GM21423 (cell line): ENCODE measurements around the gene ARMH3.
A peak's percentile ranks its signal among the peaks of the same experiment; 100 is the strongest.

Experiments used
- ATAC-seq: cut with Tn5 transposase; IDR thresholded peaks from one replicate; pipeline ENCODE4 v1.9.1; 2021; ENCODE audit warnings: mild to moderate bottlenecking, moderate library complexity; ENCODE audit not compliant: unreplicated experiment

The ARMH3 gene, protein sequence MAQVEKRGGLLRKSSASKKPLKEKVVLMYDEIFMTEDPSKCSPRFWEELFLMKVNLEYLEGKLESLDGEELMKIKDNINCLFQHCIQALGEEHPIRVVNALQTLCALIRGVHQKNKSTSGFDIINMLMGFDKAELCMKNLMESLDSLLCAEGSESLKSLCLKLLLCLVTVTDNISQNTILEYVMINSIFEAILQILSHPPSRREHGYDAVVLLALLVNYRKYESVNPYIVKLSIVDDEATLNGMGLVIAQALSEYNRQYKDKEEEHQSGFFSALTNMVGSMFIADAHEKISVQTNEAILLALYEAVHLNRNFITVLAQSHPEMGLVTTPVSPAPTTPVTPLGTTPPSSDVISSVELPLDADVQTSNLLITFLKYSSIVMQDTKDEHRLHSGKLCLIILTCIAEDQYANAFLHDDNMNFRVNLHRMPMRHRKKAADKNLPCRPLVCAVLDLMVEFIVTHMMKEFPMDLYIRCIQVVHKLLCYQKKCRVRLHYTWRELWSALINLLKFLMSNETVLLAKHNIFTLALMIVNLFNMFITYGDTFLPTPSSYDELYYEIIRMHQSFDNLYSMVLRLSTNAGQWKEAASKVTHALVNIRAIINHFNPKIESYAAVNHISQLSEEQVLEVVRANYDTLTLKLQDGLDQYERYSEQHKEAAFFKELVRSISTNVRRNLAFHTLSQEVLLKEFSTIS

DNA sequence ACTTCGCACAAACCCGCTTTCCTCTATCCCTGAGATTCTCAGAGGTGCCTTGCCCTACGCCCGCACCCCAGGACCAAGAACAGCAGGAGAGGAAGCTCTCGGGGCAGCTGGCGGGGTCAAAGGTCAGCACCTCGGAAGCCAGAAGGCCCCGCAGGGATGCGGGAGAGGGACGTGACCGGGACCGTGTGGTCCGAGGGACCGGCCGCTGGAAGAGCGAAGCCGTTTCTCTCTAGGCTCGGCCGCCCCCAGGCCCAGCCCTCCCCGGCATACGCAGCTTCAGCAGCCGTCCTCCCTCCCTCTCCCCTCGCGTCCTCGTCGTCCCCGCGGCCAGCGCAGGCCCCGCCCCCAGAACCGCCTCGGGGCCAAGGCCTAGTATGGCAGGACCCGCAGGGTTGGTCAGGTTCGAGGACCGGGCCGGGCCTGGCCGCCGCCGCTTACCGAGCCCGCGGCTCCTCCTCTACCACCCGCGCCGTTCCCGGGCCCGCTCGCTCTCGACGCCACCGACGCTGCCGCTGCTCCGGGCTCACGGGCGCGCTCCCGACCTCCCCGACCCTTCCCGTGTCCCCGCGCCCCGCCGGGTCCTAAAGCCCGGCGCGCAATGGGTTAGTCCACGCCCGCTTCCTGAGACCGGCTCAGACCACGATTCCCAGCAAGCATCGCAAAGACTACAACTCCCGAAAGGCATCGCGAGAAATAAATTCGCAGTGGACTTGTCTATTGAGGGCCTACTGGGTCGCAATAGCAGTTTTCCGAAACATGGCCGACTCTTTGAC lies at the start of gene ARMH3:
TSS of gene ARMH3 (minus strand) at position 527 of the 773 bp plus-strand sequence. CDS start 16,059 bp downstream, outside the sequence.
- peak; percentile 98 for ATAC-seq

DNA sequence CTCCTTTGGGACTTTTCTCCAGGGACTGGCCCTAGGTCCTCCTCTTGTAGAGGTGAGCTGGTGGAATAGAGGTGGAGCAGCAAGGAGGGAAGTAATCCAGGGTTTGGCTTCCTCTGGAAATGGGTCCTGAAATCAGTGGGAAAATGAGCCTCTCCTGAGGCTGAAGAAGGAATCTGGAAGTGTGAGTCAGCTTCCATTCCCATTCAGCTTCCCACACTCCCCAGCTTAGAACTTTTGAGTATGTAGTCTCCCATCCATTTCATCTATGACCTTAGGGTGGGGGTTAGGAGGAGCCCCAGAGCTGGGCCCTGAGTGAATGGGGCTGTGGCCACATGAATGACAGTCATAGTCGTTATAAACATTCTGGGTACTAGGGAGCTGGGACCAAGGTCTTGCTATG lies 46.4 kb upstream of the ARMH3 start:
- no peak for ATAC-seq

DNA sequence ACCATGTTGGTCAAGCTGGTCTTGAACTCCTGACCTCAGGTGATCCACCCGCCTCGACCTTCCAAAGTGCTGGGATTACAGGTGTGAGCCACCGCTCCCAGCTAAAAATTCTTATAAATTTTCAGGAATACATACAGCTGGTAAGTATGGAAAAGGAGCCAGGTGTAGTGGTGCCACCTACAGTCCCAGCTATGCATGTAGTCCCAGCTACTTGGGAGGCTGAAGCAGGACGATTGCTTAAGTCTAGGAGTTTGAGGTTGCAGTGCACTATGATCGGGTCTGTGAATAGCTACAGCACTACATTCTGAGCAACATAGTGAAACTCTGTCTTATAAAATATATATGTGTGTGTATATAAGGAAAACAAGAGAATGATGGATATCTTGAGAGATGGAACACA lies 45.2 kb upstream of the ARMH3 start:
- ATAC-seq, result no peak

DNA sequence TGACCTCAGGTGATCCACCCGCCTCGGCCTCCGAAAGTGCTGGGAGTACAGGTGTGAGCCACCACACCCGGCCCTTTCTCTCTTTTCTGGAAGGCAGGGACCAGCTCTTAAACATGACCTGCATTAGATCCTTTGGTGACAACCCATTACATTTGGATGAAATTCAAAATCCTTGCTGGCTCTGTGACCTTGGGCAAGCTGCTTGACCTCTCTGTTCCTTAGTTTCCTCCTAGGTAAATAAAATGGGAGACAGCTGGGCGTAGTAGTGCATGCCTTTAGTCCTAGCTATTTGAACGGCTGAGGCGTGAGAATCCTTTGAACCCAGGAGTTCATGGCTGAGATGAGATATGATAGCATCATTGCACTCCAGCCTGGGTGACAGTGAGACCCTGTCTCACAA lies 40.5 kb upstream of the ARMH3 start:
- no peak for ATAC-seq

DNA sequence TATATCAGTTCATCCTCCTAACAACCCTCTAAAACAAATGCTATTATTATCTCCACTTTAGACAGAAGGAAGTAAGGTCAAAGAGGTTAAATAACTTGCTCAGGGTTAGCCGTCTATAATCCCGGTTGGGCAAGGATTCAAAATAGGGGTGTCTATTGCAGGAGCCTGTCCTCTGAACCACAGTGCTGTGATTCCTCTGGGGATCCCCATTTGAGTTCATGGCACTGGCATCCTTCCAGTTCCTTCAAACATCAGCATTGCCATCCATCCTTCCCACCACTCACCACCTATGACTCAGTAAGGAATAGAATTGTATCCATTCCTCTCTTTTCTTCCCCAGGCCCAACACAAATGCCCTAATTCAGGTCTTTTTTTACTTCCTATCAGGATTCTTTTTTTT lies 34.8 kb upstream of the ARMH3 start:
- no peak for ATAC-seq

DNA sequence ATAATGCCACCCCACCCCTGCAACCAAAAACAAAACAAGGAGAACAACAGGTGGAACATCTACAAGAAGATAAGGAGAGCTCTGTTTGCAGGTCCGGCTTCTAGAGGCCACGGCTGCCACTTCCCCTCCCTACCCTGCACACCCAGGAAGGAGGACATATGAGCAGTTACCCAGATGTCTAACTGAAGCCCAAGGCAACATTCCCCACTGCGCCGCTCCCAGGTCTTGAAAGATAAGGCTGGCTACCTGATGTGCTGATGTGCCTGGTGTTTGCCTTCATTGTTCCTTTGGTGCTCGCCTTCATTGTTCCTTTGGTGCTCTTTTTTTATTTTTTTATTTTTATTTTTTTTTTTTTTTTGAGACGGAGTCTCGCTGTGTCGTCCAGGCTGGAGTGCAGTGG lies 30.2 kb upstream of the ARMH3 start:
- no peak for ATAC-seq

DNA sequence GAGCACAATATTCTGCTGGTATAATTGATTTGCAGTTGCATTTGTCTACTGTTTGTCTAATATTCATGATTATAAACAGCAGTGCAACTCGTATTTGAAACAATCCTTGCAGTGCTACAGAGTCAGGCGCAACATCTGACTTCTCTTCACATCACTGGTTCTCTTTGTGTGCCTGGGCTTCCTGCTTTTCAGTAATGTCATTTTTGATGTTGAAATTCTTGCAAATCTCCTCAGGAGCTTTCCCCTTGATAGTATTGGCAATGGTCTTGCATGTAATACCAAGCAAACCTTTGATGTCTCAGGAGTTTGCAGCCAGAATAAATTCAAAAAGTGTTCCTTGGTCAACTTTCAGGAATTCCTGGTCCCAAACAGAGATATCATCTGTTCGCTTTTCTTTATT lies 29.4 kb upstream of the ARMH3 start:
- ATAC-seq, result no peak

DNA sequence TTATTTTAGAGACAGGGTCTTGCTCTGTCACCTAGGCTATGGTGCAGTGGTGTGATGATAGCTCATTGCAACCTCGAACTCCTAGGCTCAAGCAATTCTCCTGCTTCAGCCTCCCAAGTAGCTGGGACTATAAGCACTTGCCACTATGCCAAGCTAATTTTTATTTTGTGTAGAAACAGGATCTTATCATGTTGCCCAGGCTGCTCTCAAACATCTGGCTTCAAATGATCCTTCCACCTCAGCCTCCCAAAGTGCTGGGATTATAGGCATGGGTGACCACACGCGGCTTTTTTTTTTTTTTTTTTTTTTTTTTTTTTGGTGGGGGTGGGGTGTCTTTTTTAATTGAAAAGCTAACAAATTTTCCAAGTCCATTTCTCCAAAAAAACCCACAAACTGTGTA lies 27.6 kb upstream of the ARMH3 start:
- ATAC-seq, result no peak

DNA sequence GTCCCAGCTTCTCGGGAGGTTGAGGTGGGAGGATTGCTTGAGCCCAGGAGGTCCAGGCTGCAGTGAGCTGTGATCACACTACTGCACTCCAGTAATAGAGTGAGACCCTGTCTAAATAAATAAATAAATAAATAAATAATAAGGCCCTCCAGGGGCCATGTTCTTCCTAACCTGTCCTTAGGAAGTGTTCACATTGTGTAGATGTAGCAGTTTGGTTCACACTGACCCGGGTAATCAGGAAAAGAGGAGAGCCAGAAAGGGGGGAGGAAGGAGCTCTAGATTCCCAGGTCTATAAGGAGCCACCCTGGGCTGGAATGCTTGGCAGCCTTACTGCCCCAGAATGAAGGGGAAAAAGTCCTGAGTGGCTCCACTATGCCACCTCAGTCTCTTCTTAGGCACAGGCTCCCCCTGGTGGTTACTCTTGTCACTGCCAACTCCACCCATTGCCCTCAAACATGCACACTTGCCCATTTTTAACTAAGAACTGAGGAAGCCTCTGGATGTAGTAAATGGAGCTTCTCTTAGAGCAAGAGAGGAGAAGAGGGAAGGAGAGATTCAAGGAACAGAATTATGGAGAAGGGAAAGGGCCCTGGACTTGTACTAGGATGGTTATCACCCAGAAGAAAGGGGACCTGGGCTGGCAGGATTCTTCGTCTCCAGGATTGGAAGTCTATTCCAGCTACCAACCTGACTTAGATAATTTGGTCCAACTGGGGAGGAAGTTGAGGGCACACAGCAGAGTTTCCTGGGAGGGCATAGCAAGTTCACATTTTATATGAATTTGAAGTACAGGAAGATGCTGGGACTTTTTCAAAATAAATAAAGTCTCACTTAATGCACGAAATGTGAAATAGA lies 16.9 kb upstream of the ARMH3 start:
- no peak for ATAC-seq

DNA sequence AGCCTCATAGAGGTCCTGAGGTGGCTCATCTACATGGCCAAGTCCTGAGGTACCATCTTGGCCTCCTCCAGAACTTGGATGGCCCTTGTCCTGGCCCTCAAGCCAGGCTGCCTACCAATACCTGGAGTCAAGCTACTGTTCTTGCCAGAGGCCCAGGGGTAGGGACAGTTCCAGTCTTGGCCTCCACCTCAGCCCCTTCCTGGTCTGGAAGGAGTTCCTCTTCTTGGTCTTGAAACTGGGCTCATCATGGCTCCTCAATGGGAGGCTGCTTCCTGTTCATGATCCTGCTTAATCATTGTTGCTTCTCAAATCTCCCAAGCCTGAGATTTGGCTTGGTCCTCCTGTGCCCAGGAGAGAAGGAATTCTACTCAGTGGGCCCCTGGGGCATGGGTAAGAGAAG lies 13.1 kb upstream of the ARMH3 start:
- ATAC-seq, result no peak

DNA sequence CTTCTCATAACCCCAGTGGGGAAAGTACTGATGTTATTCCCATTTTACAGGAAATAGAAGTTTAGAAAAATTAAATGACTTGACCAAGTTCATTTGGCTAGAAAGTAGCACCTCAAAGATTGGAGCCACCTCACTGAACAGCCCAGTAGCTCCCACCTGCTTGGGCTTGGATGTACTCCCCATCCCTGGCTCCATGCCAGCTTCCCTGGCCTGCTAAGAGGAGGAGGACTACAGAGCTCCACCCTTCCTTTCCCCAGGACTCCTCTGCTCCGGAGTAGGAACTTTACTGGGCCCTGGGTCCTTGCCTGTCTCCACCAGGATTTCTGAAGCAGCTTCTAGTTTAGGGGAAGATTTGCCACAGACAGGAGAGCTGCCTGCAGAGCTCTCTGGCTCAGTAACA lies 12.2 kb upstream of the ARMH3 start:
- ATAC-seq, result no peak

DNA sequence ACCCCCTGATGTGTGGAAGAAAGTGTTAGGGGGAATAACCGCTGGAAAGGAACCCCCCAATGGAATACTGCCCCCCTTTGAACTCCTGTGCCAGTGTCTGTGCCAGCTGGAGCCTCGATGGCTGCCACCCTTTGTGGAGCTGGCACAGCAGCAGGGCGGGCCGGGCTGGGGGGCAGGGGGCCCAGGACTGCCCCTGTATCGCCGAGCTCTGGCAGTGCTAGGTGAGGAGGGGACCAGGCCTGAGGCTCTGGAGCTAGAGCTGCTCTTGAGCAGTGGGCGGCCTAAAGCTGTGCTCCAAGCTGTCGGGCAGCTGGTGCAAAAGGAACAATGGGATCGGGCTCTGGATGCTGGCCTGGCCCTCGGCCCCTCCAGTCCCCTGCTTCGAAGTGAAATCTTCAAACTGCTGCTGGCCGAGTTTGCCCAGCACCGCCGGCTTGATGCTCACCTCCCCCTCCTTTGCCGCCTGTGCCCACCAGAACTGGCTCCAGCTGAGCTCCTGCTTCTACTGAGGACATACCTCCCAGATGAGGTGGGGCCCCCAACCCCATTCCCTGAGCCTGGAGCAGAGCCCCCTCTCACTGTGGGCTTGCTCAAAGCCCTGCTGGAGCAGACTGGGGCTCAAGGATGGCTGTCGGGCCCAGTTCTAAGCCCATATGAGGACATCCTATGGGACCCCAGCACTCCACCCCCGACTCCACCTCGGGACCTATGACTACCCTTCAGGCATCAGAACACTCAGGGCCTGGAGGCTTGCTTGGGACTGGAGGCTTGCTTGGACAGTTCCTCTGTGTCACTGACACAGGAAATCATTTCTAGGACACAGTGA lies 11.3 kb upstream of the ARMH3 start:
- no peak for ATAC-seq

DNA sequence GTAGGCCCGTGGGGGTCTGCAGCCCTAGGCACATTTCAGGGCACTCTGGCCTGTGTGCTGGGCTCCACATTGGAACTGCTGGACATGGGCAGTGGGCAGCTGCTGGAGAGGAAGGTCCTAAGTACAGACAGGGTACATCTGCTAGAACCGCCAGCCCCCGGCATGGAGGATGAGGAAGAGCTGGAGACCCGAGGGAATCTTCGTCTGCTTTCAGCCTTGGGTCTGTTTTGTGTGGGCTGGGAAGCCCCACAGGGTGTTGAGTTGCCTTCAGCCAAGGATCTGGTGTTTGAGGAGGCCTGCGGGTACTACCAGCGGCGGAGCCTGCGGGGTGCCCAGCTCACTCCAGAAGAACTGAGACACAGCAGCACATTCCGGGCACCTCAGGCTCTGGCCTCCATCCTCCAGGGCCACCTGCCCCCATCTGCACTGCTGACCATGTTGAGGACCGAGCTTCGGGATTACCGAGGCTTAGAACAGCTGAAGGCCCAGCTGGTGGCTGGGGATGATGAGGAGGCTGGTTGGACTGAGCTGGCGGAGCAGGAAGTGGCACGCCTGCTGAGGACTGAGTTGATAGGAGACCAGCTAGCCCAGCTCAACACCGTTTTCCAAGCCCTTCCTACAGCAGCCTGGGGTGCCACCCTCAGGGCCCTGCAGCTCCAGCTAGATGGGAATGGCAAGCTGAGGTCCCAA lies 10.6 kb upstream of the ARMH3 start:
- no peak for ATAC-seq

DNA sequence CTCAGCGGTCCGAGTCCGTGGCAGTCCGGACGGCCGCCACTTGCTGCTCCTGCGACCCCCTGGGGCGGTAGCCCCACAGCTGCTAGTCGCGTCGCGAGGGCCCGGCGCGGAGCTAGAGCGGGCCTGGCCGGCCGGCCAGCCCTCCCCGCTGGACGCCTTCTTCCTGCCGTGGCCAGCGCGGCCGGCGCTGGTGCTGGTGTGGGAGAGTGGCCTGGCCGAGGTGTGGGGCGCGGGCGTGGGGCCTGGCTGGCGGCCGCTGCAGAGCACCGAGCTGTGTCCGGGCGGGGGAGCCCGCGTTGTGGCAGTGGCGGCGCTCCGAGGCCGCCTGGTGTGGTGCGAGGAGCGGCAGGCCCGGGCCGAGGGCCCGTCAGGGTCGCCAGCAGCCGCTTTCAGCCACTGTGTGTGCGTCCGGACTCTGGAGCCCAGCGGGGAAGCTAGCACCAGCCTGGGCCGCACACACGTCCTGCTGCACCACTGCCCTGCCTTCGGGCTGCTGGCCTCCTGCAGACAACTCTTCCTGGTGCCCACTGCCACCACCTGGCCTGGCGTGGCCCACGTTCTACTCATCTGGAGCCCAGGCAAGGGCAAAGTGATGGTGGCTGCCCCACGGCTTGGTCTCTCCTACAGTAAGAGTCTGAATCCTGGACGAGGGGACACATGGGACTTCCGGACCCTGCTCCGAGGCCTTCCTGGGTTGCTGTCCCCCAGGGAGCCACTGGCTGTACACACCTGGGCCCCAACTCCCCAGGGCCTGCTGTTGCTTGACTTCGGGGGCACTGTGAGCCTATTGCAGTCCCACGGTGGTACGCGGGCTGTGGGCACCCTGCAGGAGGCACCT lies 9.8 kb upstream of the ARMH3 start:
- ATAC-seq, result peak; percentile 21

DNA sequence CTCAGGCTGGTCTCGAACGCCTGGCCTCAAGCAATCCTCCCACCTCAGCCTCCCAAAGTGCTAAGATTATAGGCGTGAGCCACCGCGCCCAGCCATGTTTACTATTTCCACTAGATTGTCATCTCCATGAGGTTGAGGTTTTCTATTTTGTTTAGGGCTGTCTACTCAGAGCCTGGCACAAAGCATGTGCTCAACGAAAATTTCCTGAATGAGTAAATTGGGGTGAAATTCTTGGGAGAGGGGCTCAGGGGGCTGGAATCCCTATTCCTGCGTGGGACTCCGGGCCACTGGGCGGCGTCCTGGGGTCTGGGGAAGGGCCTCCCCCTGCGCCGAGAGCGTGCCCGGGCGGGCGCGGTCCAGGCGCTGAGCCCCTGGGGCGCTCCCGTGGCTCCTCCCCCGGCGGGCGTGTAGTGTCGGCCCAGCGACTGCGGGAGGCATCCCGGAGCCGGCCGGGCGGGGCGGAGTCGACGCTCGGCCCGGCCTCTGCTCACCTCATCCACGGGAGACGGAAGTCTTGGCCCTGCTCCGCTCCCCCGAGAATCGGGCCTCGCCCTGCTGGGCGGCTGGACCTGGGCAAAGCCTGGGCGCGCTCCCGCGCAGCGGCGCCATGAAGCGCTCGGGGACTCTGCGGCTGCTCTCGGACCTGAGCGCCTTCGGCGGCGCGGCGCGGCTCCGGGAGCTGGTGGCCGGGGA lies 9.0 kb upstream of the ARMH3 start, which contains the start of gene HPS6:
TSS of gene HPS6 (plus strand) at position 482 of the 693 bp plus-strand sequence. CDS start at position 608, 126 bp downstream.
- peak; percentile 98 for ATAC-seq

DNA sequence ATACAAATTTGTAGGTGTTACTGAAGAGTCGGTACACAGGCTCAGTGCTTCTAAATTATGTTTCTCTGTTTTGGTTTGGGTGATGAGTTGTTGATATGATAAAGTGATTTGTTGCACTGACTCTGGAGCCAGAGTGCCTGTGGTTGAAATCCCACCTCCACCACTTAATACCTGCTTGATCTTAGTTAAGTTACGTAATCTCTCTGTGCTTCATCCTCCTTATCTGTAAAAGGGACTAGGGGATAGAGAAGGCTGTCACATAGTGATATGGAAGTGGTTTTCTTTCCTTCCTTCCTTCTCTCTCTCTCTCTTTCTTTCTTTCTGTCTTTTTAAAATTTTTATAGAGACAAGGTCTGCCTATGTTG lies 8.5 kb upstream of the ARMH3 start:
- no peak for ATAC-seq

DNA sequence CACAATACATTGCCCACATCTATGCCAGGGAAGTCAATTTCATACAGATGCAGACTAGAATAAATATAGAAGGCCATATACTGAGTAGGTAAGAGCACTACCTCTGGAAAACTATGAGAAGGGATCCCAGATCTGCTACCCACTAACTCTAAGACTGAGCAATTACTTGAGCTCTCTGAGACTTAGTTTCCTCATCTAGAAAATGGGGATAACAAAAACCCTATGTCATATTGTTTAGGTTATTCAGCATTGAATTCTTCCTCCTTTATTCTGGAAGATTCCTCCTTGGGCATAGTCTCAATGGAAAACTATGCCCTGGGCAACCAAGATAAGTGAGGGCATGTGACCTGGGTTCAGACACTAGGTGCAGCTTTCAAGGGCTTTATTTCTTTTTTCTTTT lies 4.0 kb upstream of the ARMH3 start:
- no peak for ATAC-seq
